HG02610 (cell line): ENCODE measurements around the gene SEL1L.
"Not testable (repeated sequence)": the region's sequence is repeated elsewhere in the genome, so short reads cannot be mapped to it uniquely, and the experiment has no call there.

Experiments
- ATAC-seq: cut with Tn5 transposase; IDR thresholded peaks from one replicate; pipeline ENCODE4 v1.9.1; 2021; ENCODE audit warnings: mild to moderate bottlenecking, moderate library complexity; ENCODE audit not compliant: unreplicated experiment

Gene SEL1L

DNA sequence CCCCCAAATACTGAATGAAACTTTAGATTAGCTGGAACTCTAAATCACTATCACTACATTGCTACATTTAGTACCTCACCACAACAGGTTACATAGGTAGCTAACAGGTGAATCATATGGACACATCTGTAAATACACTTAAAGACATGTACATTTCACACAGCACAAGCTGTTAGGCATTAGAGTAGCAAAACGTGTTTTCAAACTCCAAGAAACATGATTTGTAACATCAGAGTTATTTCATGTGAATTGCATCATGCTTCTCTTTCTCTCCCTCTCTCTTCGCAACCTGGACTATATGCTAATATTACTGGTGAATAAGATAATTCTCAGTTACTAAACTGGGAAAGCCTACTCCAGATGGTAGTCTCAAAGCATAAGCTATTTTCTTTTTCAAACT lies 4.3 kb downstream of the SEL1L start:
- no peak for ATAC-seq

DNA sequence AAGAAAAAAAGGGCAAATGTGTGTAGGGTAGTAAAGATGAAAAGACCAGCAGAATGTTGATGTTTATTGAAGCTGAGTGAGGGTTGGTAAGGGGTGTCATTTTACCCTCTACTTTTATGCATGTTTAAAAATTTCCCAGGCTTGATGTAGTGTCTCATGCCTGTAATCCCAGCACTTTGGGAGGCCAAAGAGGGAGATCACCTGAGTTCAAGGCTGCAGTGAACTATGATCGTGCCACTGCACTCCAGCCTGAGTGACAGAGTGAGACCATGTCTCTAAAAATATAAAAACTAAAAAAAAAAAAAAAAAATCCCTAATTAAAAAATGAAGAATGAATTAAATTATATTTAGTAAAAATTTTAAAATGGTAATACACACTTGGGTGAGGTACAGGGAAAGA lies 8.5 kb downstream of the SEL1L start:
- no peak for ATAC-seq

DNA sequence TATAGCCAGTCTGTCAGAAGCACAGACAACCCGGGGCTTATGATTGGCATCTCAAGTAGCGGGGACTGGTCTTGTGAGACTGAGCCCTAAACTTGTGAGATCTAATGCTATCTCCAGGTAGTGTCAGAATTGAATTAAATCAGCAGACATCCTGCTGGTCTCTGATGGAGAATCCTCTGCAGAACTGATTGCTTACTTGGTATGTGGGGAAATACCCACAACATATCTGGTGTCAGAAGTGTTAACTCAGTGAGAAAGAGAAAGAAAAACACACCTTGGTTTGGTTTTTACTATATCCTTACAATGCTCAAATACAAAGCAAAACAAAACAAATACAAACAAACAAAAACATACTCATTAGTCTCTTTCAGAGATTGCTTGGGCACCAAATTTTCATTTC lies 10.0 kb downstream of the SEL1L start:
- peak; percentile 92 for ATAC-seq

DNA sequence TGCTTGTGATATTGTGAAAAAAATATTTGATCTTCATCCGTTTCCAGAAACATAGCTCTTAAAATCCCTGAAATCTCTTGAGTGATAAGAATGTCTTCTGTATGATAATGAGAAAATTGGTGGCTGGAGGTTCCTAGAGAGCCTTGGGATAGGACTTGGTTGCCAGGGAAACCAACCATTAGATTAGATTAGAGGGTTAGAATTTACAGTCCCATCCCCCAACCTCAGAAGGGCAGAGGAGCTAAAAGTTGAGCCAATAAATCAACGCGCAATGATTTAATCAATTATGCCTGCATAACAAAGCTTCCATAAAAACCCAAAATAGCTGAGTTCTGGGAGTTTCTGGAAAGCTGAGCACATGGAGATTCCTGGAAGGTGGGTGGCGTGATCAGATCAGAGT lies 10.6 kb downstream of the SEL1L start:
- no peak for ATAC-seq

DNA sequence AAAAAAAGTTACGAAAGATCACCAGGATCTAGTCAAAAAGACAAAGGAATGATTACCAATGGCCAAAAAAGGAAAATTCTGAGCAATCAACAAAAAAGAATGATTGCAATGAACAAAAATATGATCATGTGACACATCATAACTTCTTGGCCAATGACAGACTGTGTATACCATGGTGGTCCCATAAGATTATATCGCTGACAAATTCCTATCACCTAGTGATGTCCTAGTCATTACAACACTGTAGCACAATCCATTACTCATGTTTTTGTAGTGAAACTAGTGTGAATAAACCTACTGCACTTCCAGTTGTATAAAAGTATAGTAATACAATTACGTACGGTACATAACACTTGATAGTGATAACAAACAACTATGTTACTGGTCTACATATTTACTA lies 12.3 kb downstream of the SEL1L start:
- ATAC-seq: no peak

DNA sequence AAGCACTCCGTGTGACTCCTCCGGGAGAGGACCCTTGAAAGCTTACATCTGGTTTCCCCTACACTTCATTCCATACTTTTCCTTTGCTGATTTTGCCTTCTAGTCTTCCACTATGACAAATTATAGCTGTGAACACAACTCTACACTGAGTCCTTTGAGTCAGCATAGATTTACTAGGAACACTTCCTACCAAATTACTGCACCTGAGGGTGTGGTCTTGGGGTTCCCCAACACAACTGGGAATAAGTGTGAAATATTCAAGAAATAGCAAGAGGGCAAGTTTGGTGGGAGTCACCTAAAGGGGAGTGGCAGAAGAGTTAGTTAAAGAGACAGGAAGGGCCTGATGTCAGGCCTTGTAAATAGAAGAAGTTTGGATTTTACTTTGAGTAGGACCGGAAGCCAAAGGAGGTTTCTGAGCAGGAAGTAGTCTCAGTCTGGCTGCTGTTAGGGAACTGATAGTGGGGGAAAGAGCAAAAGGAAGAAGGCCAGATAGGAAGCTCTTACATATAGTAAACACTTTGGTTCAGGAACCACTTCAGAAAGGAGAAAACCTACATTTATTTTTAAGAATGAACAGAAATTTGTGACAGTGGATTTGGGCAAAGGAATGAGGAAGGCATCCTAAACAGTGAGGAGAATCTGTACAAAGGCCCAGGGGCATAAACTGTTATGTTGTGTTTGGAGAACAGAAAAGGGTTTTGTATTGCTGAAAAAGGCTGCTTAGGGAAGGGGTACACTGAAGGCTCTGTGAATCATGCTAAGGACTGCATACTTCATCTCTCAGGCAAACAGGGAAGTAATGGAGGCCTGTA lies 14.2 kb downstream of the SEL1L start:
- ATAC-seq: peak; percentile 84

DNA sequence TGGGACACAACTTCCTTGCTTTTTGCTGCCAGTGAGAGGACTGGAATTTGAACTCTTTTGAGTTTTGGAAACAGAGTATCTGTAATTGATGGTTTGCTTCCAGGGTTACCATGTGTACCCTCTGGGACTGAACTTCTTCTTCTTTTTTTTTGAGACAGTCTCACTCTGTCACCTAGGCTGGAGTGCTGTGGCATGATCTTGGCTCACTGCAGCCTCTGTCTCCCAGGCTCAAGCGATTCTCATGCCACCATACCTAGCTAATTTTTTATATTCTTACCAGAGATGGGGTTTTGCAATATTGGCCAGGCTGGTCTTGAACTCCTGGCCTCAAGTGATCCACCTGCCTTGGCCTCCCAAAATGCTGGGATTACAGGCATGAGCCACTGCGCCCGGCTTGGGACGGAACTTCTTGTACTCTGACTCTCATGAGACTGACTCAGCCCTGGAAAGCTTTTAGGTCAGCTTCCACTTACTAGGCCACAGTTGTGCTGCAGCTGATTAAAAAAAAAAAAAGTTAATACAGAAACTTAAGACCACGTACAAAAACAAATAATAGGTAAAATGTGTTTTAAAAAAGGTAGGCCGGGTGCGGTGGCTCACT lies 15.8 kb downstream of the SEL1L start:
- no peak for ATAC-seq

DNA sequence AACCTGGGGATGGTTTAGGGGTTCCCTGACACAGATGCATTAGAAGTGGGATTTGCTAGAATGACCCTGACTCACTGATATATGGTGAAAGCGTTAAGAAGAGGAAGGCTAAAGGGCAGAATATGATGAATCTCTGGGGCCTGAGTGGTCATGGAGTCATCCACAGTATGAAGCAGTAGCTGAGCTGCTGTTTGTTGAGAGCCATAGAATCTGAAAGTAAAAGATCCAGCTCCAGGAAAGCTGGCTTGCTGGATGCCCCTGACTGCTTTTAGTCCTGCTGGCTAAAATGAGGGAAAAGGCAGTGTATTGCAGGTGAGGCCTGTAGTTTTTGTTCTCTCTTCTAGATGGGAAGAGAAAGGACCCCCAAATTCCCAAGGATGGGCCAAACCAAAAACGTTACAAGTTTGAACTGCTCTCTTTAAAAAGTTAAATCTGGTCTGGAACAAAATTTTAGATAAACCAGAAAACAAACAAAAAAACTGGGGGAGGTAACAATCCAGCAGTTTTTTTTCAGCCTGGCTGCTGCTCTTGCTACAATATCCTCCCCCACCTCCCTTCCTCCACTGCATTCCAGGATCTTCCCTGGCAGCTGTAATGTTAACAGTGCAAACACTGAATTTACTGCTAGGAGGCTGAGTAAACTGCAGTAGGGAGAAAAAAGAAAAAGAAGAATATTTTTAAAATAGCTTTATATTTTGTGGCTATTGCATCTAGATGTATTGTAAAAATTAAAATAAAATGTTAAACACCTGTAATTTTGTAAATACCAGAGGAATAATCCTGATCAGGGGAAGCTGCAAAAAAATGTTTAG lies 16.5 kb downstream of the SEL1L start:
- no peak for ATAC-seq

DNA sequence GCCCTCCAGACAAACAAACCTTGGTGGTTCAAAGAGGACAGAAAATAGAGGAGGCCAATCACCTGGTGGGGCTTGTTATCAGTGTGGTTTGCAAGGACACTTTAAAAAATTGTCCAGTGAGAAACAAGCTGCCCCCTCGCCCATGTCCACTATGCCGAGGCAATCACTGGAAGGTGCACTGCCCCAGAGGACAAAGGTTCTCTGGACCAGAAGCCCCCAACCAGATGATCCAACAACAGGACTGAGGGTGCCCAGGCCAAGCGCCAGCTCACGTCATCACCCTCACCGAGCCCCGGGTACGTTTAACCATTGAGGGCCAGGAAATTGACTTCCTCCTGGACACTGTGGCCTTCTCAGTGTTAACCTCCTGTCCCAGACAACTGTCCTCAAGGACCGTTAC lies 17.7 kb downstream of the SEL1L start:
- ATAC-seq: not testable (repeated sequence)

DNA sequence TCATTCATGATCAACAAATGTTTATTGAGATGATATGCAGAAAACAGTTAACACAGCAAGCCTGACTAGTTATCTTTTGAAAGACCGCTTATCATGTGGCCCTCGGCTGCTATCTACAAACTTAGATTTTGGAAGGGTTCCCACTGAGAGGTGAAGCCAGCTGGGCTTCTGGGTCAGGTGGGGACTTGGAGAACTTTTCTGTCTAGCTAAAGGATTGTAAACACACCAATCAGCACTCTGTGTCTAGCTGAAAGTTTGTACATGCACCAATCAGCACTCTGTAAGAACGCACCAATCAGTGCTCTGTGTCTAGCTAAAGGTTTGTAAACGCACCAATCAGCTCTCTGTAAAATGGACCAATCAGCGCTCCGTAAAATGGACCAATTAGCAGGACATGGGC lies 20.8 kb downstream of the SEL1L start:
- ATAC-seq: not testable (repeated sequence)

DNA sequence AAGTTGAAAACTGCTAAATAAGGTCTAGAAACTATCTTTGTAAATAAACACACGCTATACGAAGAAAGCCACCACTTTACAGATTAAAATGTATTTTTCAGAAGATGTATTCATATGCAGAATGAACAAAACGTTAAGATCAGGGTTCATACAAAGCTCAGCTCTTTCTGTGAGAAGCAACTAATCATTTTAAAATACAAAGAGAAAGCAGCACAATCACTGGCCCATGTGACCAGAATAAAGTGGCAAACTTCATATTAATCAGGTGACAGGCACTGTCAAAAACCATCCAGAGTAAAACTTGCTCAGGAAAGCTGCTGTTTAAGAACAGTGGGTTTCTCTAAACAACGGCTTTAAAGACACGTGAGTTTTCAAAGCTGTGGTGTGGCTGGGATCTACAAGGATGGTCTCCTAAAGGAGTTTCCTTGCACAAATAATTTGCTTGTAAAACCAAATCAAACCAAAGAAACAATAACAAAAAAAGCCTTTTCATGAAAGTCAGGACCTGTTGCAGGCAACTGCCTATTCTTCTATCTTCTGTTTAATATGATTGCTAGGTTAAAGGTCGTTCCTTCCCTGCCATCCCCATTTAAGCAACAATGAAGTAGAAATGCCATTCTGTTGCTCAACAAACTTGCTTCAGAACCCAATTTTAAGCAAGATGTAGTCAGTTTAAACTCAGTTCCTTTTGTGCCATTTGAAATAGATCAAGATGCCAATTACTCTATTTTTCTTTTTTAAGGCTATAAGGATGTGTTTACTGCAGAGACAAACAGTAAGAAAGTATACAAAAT lies 22.3 kb downstream of the SEL1L start:
- no peak for ATAC-seq

DNA sequence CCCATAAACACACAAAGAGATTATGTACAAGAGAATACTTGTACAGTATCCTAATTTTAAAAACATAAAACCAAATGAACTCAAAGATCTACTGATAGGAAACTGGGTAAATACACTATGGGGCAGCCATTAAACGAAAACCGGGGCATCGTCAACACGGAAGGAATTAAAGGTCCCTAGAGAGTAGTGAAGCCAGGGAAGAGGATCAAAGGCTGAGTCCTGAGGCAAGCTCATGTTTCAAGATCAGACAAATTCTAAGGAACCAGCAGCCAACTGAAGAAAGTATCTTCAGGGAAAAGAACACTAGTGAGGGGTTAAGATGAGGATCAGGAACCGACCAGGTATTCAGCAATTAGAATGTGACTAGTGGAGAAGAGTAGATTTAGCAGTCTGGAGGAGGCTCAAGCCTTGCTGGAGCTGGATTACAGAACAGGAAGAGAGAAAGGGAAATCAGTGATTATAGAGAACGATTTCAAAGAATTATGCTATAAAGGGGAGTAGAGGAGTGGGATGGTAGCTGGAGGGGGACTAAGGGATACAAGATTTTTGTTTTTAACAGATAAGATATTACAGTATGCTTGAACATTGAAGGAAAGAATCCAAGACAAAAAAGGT lies 23.7 kb downstream of the SEL1L start:
- ATAC-seq: no peak

DNA sequence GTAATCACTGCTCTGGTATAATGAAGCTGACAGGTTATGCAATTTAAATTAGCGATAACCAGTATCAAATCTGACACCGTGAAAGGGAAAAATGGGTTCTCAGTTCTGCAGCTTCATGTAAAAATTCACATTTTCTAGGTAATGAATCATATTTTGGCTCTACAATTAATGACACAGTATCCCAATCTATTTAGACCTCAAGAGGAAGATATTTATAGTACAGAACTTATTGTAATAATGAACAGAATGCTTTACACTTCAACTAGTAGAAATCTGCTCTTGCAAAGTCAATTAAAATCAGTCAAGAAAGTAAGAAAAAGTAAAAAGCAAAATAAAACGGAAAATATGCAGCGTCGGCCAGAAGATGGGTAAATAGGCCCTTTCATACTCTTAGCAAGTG lies 24.3 kb downstream of the SEL1L start:
- ATAC-seq: no peak

DNA sequence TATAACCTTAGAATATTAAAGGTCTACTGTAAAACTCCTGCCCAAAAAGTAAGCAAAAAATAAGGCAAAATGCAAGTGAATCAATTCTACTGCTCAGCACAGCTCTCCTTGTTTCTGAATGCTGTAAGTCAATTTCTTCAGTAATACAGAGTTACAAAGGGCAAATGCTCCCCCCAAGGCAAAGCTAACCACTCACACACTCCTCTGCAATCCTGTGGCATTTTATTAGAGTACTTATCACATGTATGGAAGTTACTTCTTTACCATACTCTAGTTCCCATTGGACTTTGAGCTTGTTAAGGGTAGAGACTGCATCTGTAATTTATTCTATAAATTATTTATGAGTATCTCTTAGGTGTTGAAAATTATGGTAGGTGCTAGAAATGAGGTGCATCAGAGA lies 27.2 kb downstream of the SEL1L start:
- no peak for ATAC-seq

DNA sequence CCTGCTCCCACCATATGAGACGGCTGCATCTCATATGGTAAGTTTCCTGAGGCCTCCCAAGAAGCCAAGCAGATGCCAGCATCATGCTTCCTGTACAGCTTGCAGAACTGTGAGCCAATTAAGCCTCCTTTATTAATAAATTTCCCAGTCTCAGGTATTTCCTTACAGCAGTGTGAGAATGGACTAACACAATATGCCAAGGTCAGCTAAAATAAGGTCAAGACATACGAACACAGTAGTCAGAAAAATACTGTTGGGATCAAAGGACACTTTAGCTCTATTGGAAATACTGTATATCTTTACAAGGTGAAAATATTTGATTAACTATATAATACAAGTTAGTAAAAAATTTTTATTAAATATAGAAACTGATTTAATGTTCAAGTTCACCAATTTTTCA lies 28.8 kb downstream of the SEL1L start:
- ATAC-seq: no peak

DNA sequence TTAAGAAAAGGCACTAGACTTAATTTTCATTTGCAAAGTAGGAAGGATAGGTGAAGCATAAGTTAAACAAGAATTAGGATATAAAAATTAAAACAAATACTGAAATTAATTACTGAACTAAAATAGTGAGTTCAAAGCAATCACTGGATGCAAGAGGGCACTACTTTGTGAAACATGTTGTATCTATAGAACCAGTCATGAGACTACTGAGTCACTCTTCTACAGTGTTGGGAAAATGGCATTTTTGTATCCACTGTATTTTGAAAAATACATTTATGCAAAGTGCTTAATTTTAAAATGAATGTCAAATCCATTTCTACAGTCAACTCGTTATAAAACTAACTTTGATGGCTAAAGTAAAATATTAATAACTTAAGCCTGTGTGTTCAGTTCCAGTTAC lies 47.9 kb downstream of the SEL1L start:
- ATAC-seq: peak; percentile 17

DNA sequence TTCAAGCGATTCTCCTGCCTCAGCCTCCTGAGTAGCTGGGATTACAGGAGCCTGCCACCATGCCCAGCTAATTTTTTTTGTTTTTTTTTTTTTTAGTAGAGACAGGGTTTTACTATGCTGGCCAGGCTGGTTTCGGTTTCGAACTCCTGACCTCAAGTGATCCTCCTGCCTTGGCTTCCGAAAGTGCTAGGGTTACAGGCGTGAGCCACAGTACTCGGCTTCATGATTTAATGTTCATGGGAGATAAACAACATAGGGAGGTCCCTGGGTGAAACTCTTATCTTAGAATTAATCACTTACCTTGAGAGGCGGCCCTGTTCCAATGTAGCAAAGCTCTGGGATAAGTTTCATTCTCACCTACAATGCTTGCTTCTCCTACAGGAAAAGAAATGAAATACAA lies 48.3 kb downstream of the SEL1L start:
- ATAC-seq: peak; percentile 89

DNA sequence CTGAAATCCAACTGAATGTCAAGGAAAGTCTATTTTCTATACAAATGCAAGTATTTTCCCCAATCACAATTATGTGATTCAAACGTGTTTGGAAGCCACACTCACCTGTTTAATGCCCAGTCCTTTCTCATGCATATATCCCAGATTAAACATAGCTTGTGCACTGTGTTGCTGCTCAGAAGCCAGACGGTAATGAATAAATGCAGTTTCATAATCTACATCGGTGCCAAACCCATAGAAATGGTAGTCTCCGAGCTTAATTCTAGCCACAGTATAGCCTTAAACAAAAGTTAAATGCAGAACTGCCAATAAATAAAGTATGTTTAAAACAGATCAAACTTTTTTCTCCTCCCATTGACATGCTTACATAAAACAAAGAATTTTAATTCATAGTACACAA lies 49.5 kb downstream of the SEL1L start:
- no peak for ATAC-seq

DNA sequence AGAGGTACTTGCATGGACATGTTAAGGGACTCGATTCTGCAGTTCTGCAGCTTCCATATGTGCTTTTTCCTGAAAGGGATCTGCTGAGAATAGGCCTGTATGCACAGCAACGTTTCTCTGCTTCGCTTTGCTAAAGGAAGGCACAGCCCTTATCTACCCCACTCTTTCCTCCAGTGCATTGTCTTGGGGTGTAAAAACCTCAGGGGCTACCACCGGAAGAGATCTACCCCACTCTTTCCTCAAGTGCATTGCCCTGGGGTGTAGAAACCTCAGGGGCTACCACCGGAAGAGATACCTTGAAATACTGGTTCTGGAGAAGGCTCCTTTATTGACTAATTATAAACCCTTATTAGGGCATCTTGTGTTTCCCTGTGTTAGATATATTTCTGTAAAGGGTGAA lies 52.9 kb downstream of the SEL1L start:
- no peak for ATAC-seq

DNA sequence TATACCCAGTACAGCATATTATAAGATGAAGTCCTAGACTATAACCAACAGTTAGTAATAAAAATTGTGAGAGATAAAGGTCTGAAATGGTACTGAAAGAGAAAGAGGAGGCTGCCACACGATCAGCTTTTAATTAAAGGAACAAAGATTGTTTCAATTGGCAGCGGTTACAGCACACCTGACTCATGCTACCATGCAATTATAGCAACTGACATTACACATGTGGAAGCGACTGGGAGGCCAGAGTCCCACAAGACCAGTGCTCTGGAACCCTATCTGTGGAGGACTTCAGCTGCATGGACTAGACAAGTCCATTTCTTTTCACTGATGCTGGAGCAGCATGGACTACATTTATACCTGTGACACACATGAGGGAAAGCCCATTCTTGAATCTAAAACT lies 55.2 kb downstream of the SEL1L start:
- ATAC-seq: no peak

DNA sequence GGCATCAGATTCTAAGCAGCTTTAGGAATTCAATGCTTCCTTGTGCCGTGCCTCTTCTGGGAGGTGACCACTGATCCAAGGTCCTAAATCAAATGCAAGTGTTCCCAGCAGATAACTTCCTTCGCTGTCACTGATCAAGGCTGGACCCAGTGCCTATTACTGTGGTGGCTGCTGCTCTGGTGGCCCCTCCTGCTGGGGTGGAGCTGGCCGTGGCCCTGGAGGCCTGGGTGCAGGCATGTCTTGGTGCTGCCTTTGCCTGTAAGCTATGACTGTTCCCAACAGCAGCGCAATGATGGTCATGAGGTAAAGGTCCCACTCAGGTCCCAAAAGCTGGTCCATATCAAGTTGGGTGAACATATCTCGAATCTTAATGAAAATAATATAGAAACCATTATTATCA lies 56.8 kb downstream of the SEL1L start:
- no peak for ATAC-seq
